Stimulated activated CD4-positive, alpha-beta T cell treated with anti-CD3 and anti-CD28 coated beads, Interleukin-1b, Interleukin-23, amount 100 ng/mL, for 1 hour (primary cell): ENCODE data around the gene PTPRN2.
"Not testable (repeated sequence)": the region's sequence is repeated elsewhere in the genome, so short reads cannot be mapped to it uniquely, and the experiment has no call there.

Experiments used
- DNase-seq, 2 donors: peaks; one replicate each; pipeline ENCODE4 v3.0.0-alpha.2; 2020; ENCODE audit warnings: low read depth in 2 of 2

Gene PTPRN2

GRCh38 chr7:158237672-158238335 is 349.8 kb downstream of the PTPRN2 start:
- no peak for DNase-seq

DNA sequence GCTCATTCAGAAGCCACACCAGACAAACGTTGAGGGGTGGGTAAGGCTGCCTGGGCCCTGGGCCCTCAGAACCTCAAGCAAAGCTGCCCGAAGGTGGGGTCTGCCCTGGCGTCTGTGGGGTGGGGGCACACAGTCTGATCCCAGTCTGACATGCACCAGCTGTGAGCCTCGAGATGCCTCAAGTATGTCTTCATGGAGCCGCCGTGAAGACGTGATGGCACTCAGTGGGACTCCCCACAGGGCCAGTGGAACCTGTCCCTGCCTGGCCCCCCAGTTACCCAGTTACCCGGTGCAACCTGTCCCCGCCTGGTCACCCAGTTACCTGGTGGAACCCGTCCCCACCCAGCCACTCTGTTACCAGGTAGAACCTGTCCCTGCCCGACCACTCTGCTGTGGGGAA is 351.2 kb downstream of the PTPRN2 start:
- DNase-seq, result no peak

DNA sequence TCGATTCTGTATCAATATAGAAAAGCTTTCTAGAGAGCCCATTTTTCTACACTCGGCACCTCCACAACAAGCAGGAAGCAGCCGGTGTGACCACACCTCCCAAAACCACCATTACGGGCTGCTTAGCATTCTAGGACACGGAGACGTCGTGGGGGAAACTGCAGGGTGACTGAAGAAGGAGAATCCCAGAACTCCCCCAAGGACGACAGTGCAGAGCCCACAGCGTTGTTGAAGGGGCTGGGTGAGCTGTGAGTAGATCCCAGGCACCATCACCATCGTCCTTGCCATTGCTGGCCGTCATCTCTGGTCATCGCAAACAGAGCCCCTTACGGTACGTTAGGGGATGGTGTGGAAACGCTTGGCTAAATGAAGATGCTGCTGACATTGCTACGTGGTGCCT is 351.8 kb downstream of the PTPRN2 start:
- DNase-seq, result no peak

- DNase-seq, result no peak
Observed at GRCh38 chr7:158229945-158230344, 357.7 kb downstream of the PTPRN2 start.

GRCh38 chr7:158228986-158229385 is 358.6 kb downstream of the PTPRN2 start:
- DNase-seq, result no peak

DNA sequence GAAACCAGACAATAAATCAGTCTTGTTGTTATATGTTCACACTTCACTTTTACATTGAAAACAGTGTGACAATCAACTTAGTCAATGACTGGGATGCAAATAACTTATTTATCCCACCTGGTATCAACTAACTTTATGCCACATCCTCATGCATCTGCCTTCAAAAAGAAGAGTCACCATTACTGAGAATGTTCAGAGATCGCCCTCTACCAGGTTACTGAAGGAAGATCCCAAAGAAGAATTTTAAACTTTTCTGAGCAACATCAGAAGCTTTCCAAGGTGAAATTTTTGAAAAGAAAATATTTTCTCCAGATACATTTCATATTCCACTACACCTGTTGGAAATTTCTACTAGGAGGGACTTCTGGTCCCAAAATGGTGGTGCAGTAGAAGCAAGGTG is 359.5 kb downstream of the PTPRN2 start:
- no peak for DNase-seq

GRCh38 chr7:158227258-158227984 is 360.2 kb downstream of the PTPRN2 start:
- DNase-seq, result no peak

DNA sequence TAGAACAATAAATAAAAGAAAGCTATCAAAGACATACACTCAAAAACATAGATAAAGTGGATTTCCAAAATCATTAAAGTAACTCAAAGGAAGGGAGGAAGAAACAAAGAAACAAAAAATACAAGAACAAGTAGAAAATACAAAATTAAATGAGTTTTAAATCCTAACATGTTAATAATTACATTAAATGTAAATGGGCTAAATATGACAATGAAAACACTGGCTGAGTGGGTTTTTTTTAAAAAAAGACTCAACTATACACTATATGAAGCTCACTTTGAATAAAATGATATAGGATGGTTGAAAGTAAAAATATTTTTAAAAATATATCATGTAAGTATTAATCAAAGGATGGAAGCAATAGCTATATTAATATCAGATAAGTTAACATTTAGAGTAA is 371.4 kb downstream of the PTPRN2 start:
- DNase-seq, result no peak

DNA sequence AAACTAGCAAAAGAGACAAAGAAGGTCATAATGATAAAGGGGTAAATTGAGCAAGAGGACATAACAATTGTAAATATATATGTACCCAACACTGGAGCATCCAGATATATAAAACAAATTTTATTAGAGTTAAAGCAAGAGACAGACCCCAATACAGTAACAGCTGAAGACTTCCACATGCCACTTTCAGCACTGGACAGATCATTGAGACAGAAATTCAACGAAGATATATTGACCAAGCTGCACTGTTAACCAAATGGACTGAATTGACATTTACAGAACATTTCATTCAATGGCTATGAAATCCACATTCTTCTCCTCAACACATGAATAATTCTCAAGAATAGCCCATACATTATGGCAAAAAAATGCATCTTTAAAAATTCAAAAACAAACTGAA is 378.2 kb downstream of the PTPRN2 start:
- no peak for DNase-seq

DNA sequence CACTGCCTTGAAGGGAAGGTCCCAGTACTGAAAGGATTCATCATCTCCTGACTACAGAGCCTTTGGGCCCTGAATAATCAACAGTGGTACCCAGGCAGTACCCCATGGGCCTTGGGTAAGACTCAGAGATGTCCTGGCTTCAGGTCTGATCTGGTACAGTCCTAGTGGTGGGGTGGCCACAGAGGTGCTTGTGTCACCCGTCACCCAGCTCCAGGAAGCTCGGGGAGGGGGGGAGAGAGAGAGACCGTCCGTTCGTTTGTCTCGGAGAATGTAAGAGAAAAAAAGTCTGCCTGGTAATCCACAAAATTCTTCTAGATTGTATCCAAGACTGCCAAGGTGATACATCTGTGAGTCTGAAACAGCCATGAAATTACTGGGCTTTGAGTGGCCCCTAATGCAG is 381.3 kb downstream of the PTPRN2 start:
- no peak for DNase-seq

DNA sequence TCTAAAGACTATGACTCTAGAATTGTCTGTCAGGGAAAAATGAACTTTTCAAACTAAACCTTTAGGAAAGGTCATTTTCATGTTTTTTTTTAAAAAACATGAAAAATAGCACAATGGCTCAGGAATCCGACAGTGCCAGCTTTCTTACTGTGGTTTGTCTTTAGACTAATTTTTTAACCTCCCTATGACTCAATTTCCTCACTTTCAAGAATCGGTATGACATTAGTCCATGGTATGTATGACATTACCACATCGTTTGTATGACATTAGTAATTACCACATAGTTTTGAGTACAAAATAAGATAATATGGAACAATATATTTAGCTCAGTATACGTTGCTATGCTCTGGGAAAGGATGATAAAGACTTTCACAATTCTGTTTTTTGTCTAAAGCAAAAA is 383.2 kb downstream of the PTPRN2 start:
- DNase-seq, result no peak

- not testable (repeated sequence) for DNase-seq
Observed at GRCh38 chr7:158203948-158204347, 383.7 kb downstream of the PTPRN2 start.

- no peak for DNase-seq
Observed at GRCh38 chr7:158194365-158194900, 393.2 kb downstream of the PTPRN2 start.

- no peak for DNase-seq
Observed at GRCh38 chr7:158193446-158193845, 394.2 kb downstream of the PTPRN2 start.

DNA sequence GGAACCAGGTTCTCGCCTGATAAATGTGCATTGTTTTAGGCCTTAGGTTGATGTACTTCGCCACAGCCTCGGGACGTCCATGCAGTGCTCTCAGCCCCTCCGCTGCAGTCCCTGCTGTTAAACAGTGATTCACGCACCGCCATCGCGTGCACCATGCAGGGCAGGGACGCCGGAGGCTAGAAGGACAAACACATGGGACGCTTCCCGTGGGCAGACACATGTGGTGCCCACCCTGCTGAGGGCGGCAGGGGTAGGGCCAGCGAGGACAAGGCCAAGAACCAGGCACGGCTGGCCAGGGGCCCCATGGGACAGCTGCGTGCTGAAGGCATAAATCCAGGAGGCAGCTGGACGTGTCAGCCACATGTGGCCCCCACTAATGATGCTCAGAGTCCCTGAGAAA is 394.7 kb downstream of the PTPRN2 start:
- no peak for DNase-seq

- DNase-seq, result no peak
Observed at GRCh38 chr7:158192184-158192835, 395.3 kb downstream of the PTPRN2 start.

GRCh38 chr7:158191671-158192070 is 396.0 kb downstream of the PTPRN2 start:
- no peak for DNase-seq

- no peak for DNase-seq
Observed at GRCh38 chr7:158190756-158191155, 396.9 kb downstream of the PTPRN2 start.

DNA sequence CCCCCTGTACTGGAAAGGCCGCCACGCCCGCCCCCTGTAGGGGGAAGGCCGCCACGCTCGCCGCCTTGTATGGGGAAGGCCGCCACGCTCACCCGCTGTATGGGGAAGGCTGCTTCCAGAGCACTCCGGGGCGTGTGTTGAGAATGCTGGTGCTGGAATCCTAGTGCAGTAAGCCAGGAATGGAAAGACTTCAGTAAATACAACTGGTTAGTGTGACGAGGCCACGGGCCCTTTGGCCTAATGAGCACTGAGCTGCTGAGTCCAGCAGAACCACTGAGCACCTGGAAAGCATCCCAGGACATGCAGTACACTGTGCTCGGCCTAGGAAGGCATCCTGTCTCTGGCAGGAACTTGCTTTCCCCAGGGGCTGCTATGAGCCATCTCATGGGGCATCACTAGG is 398.9 kb downstream of the PTPRN2 start:
- DNase-seq, result no peak

- DNase-seq, result no peak
Observed at GRCh38 chr7:158187694-158187994, 400.0 kb downstream of the PTPRN2 start.

- DNase-seq, result no peak
Observed at GRCh38 chr7:158186864-158187693, 400.5 kb downstream of the PTPRN2 start.

DNA sequence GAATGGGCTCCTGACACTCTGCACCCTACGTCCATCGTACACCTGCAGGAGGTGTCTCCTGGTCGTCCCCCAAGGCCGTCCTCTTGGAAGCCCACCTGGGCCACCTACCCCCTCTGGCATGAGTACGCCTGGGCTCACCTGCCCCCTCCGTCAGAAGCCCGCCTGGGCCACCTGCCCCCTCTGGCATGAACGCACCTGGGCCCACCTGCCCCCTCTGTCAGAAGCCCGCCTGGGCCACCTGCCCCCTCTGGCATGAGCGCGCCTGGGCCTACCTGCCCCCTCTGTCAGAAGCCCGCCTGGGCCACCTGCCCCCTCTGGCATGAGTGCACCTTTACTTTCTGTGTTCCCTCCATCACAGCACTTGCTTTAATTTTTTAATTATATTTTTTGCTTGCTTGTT is 401.2 kb downstream of the PTPRN2 start:
- no peak for DNase-seq
